ENCODE data around the gene CAPZA2. TPM values are rescaled to one million over a fixed set of nuclear protein-coding genes. Genes with fewer than 3 reads are reported as not detected.
A peak's percentile ranks its signal among the peaks of the same experiment; 100 is the strongest.

Gene CAPZA2
- total and polyA plus RNA-seq, 9 of the 15 experiments (the other 6 are each of a cell fraction or from before 2014, with no cell fraction given), result 67.0 to 524 (median 176) TPM

DNA sequence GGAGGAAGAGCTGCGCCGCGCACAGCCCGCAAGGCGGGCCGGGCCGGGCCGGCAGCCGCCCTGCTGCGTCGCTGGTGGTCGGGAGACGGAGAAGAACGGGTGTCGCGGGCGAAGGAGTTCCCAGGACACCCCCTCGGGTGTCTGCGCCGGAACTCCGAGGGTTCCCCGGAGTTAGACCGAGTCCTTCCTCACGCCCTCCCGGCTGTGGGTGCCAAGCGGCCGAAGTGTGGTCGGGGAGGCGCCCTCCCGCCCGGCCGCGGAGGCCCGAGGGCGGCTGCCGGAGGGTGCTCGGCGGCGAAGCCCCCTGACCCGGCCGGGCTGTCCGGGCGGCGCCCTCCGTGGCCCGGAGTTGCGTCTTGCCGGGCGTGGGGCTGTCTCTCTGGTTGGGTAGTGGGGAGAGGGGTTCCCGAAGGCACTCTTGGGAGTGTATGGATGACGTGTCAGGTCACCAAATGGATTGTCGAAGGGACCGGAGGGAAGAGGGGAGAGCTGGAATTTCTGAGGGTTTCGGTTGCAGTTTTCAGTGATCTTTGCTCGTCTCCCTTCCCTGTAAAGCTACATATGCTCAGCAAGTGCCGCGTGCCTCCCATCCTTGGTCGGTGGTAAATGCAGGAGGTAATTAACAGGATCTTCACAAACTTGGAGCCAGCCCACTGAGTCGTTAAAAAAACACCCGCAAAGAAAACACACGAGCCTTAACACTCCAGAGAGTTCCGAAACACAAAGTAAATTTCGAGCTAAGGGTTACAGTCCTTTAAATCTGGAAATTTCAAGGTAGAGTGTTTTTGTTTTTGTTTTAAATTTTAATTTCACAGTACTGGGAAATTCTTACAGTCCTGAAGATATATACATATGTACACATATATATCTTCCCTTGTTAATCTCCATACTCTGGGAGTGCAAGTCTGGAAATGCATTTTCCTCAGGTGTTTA is 91.8 kb downstream of the CAPZA2 start (continued):
- TF ChIP-seq, protein P1, sequence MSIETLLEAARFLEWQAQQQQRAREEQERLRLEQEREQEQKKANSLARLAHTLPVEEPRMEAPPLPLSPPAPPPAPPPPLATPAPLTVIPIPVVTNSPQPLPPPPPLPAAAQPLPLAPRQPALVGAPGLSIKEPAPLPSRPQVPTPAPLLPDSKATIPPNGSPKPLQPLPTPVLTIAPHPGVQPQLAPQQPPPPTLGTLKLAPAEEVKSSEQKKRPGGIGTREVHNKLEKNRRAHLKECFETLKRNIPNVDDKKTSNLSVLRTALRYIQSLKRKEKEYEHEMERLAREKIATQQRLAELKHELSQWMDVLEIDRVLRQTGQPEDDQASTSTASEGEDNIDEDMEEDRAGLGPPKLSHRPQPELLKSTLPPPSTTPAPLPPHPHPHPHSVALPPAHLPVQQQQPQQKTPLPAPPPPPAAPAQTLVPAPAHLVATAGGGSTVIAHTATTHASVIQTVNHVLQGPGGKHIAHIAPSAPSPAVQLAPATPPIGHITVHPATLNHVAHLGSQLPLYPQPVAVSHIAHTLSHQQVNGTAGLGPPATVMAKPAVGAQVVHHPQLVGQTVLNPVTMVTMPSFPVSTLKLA (conservative IDR thresholded peaks at IDR 0.05), result peak; percentile 54 to 79; a peak in 3 of 4 replicates
- no peak; the same call in 1 of the 2 replicates for TF ChIP-seq ATF1 (CRISPR knock-in tag; IDR thresholded peaks at IDR 0.05)
- TF ChIP-seq ATF1 (tag; IDR thresholded peaks at IDR 0.05), result peak; percentile 97
- TF ChIP-seq NR2C2 (CRISPR knock-in tag; IDR thresholded peaks at IDR 0.05), result peak; percentile 58; the same call in 1 of the 2 replicates
- TF ChIP-seq NR2C2 (tag; IDR thresholded peaks at IDR 0.05), result peak; percentile 81
- TF ChIP-seq HDAC2 (IDR thresholded peaks at IDR 0.05), result peak; percentile 64; the same call in 1 of the 2 replicates
- TF ChIP-seq, protein P2, sequence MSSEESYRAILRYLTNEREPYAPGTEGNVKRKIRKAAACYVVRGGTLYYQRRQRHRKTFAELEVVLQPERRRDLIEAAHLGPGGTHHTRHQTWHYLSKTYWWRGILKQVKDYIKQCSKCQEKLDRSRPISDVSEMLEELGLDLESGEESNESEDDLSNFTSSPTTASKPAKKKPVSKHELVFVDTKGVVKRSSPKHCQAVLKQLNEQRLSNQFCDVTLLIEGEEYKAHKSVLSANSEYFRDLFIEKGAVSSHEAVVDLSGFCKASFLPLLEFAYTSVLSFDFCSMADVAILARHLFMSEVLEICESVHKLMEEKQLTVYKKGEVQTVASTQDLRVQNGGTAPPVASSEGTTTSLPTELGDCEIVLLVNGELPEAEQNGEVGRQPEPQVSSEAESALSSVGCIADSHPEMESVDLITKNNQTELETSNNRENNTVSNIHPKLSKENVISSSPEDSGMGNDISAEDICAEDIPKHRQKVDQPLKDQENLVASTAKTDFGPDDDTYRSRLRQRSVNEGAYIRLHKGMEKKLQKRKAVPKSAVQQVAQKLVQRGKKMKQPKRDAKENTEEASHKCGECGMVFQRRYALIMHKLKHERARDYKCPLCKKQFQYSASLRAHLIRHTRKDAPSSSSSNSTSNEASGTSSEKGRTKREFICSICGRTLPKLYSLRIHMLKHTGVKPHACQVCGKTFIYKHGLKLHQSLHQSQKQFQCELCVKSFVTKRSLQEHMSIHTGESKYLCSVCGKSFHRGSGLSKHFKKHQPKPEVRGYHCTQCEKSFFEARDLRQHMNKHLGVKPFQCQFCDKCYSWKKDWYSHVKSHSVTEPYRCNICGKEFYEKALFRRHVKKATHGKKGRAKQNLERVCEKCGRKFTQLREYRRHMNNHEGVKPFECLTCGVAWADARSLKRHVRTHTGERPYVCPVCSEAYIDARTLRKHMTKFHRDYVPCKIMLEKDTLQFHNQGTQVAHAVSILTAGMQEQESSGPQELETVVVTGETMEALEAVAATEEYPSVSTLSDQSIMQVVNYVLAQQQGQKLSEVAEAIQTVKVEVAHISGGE (CRISPR knock-in tag; IDR thresholded peaks at IDR 0.05), result no peak
- TF ChIP-seq, protein P3, sequence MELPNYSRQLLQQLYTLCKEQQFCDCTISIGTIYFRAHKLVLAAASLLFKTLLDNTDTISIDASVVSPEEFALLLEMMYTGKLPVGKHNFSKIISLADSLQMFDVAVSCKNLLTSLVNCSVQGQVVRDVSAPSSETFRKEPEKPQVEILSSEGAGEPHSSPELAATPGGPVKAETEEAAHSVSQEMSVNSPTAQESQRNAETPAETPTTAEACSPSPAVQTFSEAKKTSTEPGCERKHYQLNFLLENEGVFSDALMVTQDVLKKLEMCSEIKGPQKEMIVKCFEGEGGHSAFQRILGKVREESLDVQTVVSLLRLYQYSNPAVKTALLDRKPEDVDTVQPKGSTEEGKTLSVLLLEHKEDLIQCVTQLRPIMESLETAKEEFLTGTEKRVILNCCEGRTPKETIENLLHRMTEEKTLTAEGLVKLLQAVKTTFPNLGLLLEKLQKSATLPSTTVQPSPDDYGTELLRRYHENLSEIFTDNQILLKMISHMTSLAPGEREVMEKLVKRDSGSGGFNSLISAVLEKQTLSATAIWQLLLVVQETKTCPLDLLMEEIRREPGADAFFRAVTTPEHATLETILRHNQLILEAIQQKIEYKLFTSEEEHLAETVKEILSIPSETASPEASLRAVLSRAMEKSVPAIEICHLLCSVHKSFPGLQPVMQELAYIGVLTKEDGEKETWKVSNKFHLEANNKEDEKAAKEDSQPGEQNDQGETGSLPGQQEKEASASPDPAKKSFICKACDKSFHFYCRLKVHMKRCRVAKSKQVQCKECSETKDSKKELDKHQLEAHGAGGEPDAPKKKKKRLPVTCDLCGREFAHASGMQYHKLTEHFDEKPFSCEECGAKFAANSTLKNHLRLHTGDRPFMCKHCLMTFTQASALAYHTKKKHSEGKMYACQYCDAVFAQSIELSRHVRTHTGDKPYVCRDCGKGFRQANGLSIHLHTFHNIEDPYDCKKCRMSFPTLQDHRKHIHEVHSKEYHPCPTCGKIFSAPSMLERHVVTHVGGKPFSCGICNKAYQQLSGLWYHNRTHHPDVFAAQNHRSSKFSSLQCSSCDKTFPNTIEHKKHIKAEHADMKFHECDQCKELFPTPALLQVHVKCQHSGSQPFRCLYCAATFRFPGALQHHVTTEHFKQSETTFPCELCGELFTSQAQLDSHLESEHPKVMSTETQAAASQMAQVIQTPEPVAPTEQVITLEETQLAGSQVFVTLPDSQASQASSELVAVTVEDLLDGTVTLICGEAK (IDR thresholded peaks at IDR 0.05), result peak; percentile 15
- TF ChIP-seq, protein P3 (CRISPR knock-in tag; IDR thresholded peaks at IDR 0.05), result no peak
- TF ChIP-seq MECOM (CRISPR knock-in tag; IDR thresholded peaks at IDR 0.05), result no peak
- TF ChIP-seq ZNF644 (tag; IDR thresholded peaks at IDR 0.05; ENCODE audit: low read depth), result peak; percentile 16; the same call in 1 of the 2 replicates
- TF ChIP-seq HNRNPL (IDR thresholded peaks at IDR 0.05; ENCODE audit: low read depth, low read length), result peak; percentile 51; the same call in 1 of the 2 replicates

Measured in K562 (cell line).